ENCODE results near the gene CSRP3.
"Not testable (repeated sequence)": the region's sequence is repeated elsewhere in the genome, so short reads cannot be mapped to it uniquely, and the experiment has no call there.

The CSRP3 gene

DNA sequence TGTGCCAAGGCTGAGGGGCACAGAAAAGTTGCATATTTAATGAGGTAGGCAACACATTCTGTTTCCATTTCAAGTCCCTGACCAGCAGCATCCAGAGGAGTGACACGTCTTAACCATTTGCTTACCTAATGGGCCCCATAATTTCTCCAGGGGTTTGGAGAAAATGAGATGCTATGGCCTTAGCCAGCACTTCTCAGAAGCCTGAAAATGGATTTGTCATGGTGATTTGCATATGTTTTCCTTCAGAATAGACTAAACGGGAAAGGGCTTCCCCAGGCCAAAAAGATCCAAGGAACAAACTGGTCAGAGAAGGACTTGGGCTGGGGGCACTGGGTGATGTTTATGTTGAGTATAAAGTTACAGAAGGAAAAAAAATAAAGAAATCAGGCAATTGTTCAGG lies 16.7 kb downstream of the CSRP3 start:
- FAIRE-seq, result no peak

DNA sequence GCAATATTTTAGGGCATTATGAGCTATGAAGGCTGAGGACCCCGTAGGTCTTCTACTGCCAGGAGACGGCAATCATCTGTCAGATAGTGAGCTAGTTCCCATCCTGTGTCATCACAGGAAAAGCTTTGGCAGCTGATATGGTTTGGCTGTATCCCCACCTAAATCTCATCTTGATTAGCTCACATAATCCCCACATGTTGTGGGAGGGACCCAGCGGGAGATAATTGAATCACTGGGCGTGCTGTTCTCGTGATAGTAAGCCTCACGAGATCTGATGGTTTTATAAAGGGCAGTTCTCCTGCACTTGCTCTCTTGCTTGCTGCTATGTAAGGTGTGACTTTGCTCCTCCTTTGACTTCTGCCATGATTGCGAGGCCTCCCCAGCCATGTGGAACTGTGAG lies 18.1 kb downstream of the CSRP3 start:
- no peak for FAIRE-seq

- FAIRE-seq, result no peak
Measured at GRCh38 chr11:19181531-19182261, 20.1 kb downstream of the CSRP3 start.

- FAIRE-seq, result no peak
Measured at GRCh38 chr11:19176629-19177186, 25.1 kb downstream of the CSRP3 start.

GRCh38 chr11:19173964-19174638 lies 27.7 kb downstream of the CSRP3 start:
- FAIRE-seq, result no peak

DNA sequence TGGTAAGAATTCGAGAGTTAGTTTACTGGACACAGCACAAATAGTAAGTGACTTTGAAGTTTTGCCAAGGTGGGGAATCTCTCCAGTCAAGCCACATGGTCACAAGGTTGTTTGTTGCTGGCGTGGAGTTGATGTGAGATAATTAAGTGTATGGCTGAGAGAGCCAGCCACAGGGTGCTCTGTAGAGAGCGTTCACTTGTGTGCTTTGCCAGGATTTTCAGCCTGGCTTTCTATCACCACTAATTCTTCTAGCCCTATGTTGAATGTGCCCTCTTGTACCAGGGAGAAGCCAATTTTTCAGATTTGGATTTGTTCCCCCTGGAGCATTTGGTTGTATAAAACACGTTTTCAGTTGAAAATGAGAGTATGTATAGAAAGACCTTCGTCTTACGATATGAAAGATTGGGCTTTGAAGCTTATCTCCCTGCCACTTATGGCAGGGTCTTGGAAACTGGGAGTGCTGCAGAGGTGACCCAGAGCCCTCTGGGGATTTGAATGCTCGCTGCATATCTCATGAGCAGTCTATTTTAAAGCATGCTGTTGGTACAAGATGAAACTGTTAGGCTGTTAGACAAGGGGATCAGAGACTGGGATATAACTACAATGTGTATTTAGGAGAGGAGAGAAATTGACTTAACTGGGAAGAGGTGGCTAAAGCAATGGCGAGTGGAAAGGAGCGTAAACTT lies 28.6 kb downstream of the CSRP3 start:
- no peak for FAIRE-seq

DNA sequence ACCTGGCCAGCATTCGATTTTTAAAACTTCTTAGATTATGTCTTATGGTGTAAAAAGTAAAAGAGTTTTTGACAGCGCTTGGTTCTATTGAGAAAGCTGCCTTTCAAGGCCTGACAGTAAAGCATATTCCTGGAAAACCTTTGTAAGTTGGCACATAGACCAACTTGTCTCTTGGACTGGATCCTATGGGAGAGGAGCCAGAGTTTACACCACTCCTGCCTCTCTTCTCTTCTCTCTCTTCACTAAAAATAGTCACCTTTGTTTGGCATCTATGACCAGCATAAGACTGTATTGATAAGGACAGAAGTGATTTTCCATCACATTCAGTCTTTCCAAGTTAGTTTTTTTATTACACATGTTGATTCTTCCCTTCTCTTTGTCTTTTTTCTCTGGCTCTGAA lies 33.7 kb downstream of the CSRP3 start:
- no peak for FAIRE-seq

- FAIRE-seq, result no peak
Measured at GRCh38 chr11:19164881-19165280, 36.9 kb downstream of the CSRP3 start.

DNA sequence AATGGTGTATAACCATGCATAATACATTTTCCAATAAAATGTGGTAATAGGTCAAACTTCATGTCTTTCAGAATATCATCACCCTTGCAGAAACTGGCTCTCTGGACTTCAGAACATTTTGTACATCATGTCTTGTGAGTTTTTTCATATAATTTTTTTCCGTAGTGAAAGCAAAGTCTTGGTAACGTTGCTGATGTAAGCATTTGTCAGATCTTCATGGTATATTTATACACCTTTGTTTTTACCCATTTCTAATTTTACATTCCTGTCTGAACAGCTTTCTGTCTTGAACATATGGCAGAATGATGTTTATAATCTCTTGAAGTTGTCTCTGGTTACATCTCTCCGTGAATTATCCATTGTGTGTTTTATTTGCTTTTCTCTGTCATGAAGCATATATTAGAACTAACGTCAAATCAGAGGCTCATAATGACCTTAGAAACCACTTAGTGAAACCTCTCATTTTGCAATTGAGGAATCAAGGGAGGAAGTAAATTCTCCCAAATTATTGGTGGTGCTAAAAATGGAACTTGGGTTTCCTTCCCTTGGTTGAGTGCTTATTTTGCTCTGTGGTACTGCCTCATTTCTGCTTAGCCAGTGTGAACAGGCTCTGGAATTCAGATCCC lies 37.4 kb downstream of the CSRP3 start:
- no peak for FAIRE-seq

- no peak for FAIRE-seq
Measured at GRCh38 chr11:19163617-19164016, 38.2 kb downstream of the CSRP3 start.

DNA sequence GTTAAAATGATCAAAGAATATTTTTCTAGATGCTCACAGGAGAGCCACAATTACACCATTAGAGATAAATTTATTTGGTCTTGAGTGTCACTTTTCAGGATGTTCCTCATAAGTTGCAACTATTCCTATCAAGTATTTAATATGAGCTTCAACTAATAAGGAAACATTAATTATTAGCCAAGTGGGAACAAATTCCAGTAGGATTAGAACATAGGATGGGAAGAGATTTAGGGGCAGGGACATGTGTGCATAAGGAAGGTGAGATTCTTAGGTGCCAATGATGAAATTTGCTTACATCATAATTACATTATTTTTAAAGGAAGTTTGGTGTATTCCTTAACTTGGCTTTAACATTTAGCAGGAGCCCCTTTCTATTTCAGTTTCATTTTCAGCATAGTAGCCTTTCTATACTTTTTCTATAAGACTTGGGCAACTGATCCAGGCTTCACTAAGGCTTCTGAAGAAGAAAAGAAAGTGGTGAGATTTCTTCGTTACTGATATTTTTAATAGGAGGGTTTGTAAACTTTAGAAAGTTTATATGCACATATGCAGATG lies 38.8 kb downstream of the CSRP3 start:
- FAIRE-seq, result no peak

DNA sequence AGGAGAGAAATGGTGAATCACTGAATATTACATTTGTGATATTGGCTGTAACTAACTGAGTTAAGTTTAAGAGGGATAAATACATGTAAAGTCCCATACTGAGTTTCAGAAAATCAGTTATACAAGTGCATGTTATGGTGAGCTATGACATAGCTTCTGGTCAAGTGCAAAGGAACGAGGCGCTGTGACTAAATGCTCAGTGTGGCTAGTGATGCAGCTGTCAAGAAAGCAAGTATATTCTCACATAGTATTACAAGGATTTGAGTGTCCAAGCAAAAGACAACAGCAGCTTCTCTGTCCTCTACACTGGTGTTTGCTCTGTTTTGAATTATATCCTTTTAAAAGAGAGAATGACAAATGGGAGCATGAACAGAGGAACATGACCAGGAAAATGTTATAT lies 40.1 kb downstream of the CSRP3 start:
- no peak for FAIRE-seq

- FAIRE-seq, result no peak
Measured at GRCh38 chr11:19160847-19161246, 40.9 kb downstream of the CSRP3 start.

DNA sequence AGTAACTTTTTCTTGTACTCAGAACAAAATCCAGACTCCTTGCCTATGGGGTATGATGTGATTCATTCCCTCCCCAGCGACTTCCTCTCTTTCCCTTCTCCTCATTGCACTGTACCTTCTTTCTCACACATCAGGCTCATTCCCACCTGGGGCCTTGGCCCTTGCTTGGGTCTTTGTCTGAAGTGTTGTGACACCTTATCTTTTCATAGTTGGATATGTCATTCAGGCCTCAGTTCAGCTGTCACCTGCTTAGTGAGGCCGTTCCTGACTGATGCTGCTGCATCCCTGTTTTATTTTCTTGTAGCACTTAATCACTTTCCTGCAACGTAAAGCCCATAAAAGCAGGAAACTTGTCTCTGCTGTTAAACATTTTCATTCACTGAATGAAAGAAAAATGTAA lies 44.9 kb downstream of the CSRP3 start:
- FAIRE-seq, result no peak

DNA sequence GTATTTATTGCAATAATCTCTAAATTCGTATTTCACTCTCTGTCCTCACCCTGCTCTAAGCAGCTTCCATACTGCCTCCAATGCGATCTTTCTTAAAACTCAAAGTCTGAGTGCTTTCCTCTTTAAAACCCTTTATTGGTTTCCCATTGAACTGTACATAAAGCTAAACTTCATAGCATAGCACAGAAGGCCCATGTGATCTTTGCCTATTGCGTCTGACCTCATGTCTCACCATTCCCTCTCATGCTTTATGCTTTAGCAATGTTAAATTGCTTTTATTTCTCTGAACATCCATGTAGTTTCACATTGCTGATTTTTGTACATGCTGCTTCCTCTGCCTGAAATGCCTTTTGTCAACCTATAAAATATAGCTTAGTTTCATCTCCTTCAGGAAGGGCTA lies 56.5 kb downstream of the CSRP3 start:
- no peak for FAIRE-seq

- not testable (repeated sequence) for FAIRE-seq
Measured at GRCh38 chr11:19136884-19137283, 64.9 kb downstream of the CSRP3 start.

DNA sequence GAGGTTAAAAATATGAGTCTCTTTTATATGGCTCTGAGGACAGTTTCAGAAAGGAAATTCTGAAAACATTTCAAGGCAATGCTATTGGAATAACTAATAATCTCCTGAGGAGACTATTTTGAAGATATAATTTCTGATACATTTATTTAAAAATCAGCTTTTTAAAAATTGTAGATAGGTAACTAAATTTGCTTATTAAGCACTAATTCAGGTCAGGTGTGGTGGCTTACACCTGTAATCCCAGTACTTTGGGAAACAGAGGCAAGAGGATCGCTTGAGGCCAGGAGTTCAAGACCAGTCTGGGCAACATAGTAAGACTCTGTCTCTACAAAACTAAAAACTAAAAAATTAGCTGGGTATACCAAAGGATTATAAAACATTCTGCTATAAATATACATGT lies 67.8 kb downstream of the CSRP3 start:
- FAIRE-seq, result no peak
